HG03159 (cell line): ENCODE data around the gene PDE6A.
"Not testable (repeated sequence)": the region's sequence is repeated elsewhere in the genome, so short reads cannot be mapped to it uniquely, and the experiment has no call there.

ENCODE experiments used
- ATAC-seq: cut with Tn5 transposase; IDR thresholded peaks from one replicate; pipeline ENCODE4 v1.9.1; 2021; ENCODE audit warnings: mild to moderate bottlenecking, moderate library complexity; ENCODE audit not compliant: unreplicated experiment

PDE6A gene

GRCh38 chr5:149898811-149899210, 45.8 kb downstream of the PDE6A start:
- ATAC-seq, result no peak

GRCh38 chr5:149895416-149896345, 48.9 kb downstream of the PDE6A start:
- ATAC-seq, result no peak

- ATAC-seq, result no peak
Measured at GRCh38 chr5:149894237-149894636, 50.4 kb downstream of the PDE6A start.

- no peak for ATAC-seq
Measured at GRCh38 chr5:149893403-149893931, 51.1 kb downstream of the PDE6A start.

DNA sequence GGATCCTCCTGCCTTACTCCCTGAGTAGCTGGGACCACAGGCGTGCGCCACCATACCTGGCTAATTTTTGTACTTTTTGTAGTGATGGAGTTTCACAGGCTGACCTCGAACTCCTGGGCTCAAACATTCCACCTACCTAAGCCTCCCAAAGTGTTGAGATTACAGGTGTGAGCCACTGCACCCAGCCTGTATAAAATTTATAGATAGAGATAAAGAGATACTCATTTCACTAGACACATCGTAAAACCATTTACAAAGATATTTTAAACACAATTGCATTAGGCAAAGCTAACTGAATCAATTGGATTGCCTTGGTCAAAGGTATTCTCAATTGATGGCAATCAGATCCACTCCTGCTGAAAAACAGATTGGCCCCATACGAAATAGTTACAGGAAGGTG, 52.0 kb downstream of the PDE6A start:
- no peak for ATAC-seq

GRCh38 chr5:149888280-149888679, 56.3 kb downstream of the PDE6A start:
- no peak for ATAC-seq

GRCh38 chr5:149887622-149888183, 56.9 kb downstream of the PDE6A start:
- ATAC-seq, result no peak

DNA sequence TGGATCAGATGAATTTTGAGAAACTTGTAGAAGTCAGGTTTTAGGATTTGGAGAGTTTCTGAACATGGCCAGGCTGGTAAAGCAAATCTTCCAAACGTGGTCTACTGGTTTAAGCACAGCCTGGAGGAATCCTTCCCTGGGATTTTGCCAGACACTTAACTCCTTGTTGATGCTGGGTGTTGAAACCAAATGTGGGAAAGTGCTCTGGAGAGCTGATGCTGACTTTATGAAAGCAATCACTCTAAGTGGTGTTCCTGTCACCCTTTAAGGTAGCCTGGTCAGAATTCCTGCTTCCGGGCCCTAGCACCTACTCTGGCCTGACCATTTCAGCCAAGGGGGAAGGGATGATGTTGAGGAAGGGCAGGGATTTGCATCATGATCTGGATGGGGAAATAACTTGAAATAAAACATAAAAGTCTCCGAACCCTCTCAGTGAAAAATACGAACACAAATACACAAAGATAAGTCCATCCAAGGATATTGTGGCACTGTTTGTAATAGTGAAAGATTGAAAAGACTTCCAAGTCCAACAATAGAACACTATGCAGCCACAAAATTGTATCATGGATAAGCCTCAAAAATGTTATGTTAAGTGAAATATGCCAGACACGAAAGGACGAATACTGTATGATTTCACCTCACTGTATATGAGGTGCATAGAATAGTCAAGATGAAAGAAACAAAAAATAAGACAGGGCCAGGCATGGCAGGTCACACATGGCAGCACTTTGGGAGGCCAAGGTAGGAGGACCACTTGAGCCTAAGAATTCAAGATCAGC, 57.7 kb downstream of the PDE6A start:
- no peak for ATAC-seq

GRCh38 chr5:149886060-149886459, 58.5 kb downstream of the PDE6A start:
- ATAC-seq, result no peak

DNA sequence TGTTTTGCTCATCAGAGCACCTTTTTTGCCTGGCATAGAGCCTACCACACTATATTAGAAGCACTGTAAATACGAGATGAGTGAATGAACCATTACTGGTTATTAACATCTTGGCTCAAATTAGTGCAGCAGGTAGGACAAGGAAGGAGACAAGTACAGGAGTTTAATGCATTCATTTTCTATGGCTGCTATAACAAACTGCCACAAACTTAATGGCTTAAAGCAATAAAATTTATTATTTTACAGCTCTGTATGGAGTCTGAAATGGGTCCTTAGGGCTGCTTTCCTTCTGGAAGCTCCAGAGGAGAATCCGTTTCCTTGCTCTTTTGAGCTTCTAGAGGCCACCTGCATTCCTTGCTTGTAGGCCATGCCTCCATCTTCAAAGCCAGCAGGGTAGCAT, 59.1 kb downstream of the PDE6A start:
- no peak for ATAC-seq

- ATAC-seq, result no peak
Measured at GRCh38 chr5:149883550-149883949, 61.0 kb downstream of the PDE6A start.

DNA sequence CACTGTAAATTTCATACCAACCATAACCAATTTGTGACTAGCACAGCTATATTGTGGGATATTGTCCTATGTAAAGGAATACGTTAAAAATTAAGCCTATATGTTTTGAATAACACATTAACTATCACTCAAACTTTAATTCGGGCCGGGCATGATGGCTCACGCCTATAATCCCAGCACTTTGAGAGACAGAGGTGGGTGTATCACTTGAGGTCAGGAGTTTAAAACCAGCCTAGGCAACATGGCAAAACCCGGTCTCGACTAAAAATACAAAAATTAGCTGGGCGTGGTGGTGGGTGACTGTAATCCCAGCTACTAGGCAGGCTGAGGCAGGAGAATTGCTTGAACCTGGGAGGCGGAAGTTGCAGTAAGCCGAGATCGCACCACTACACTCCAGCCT, 62.0 kb downstream of the PDE6A start:
- ATAC-seq, result not testable (repeated sequence)

- ATAC-seq, result no peak
Measured at GRCh38 chr5:149881874-149882273, 62.7 kb downstream of the PDE6A start.

DNA sequence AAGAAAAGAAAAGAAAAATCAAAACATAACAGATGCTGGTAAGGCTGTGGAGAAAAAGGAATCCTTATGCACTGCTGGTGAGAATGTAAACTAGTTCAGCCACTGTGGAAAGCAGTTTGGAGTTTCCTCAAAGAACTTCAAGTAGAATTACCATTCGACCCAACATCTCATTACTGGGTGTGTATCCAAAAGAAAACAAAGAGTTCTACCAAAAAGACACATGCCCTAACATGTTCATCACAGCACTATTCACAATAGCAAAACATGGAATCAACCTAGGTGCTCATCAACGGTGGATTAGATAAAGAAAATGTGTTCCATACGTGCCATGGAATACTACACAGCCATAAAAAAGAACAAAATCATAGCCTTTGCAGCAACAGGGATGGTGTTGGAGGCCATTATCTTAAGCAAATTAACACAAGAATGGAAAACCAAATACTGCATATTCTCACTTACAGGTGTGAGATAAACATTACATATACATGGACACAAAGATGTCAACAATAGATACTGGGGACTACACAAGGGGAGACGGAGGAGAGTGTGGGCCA, 63.4 kb downstream of the PDE6A start:
- no peak for ATAC-seq

GRCh38 chr5:149879593-149879992, 65.0 kb downstream of the PDE6A start:
- ATAC-seq, result not testable (repeated sequence)

DNA sequence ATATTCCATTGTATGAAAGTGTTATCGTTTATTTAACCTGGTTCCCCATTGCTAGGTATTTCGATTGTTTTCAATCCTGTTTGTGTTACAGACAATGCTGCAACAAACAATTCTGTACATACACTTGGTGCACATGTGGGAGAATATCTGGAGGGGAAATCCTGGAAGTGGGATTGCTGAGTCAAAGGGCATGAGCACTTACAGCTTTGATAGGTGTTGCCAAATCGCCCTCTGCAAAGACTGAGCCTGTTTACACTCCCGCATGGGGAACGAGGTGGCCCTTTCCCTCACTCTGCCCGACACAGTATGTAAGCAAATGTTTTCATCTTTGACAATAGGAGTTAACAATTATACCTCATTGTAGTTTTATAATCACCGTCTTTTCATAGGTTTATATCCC, 66.2 kb downstream of the PDE6A start:
- ATAC-seq, result no peak

DNA sequence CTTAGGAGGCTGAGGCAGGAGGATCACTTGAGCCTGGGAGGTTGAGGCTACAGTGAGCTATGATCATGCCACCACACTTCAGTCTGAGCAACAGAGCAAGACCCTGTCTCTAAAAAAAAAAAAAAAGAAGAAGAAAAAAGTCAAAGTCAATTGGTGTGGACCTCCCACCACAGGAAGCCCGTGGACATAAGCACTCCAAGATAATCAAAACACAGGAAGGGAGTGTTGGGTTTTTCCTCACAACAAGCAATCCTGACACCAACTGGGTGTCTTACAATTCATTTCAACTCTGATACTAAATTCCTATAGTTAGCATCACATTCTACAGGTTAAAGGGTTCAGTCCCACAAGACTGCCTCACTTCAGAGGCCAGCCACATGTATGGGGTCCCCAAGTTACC, 70.7 kb downstream of the PDE6A start:
- no peak for ATAC-seq

GRCh38 chr5:149872351-149873040, 72.1 kb downstream of the PDE6A start:
- ATAC-seq, result no peak

DNA sequence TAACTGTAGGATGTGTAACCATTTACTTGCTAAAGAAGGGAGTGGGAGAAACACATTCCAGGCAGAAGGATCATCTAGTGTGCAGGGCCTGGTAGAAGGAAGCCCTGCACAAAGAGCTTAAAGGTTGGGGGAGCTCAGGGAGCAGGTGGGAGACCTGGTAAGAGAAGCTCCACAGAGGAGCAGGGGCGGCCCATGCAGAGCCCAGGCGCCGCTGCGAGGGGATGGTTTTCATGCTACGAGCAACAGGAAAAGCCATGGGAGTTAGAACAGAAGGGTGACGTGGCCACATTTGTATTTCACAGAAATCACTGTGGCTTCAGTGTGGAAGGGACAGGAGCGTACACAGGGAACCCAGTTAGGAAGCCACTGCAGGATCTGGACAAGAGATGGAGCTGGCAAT, 73.1 kb downstream of the PDE6A start:
- no peak for ATAC-seq

DNA sequence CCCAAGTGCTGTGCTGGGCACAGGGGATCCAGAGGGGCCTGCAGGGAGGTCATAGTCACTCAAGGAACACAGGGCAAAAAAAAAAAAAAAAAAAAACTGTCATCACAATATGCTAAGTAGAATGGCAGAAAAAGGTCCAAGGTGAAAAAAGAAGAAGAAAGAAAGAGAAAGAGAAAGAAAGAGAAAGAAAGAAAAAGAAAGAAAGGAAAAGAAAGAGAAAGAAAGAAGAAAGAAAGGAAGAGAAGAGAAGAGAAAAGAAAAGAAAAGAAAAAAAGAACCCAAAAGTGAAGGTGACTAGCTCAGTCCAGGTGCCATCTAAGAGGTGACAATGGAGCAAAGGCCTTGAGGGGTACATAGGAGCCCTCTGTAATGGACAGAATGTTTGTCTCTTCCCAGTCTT, 73.9 kb downstream of the PDE6A start:
- no peak for ATAC-seq

- ATAC-seq, result no peak
Measured at GRCh38 chr5:149870232-149870631, 74.4 kb downstream of the PDE6A start.
